GM19023 (cell line): Measurements from ENCODE around the gene RNASE9.
"Not testable (repeated sequence)": the region's sequence is repeated elsewhere in the genome, so short reads cannot be mapped to it uniquely, and the experiment has no call there.

Experiments
- ATAC-seq: cut with Tn5 transposase; IDR thresholded peaks from one replicate; pipeline ENCODE4 v1.9.1; 2021; ENCODE audit warnings: mild to moderate bottlenecking, moderate library complexity; ENCODE audit not compliant: unreplicated experiment

Gene RNASE9

GRCh38 chr14:20578325-20578724 is 17.5 kb upstream of the RNASE9 start:
- ATAC-seq, result no peak

- not testable (repeated sequence) for ATAC-seq
These were observed 11.6 kb upstream of the RNASE9 start for GRCh38 chr14:20572382-20572990.

- not testable (repeated sequence) for ATAC-seq
These were observed 9.9 kb upstream of the RNASE9 start for GRCh38 chr14:20570720-20571119.

GRCh38 chr14:20569865-20570264 is 9.0 kb upstream of the RNASE9 start:
- not testable (repeated sequence) for ATAC-seq

GRCh38 chr14:20569066-20569465 is 8.2 kb upstream of the RNASE9 start:
- ATAC-seq, result no peak

- ATAC-seq, result no peak
These were observed 7.5 kb upstream of the RNASE9 start for GRCh38 chr14:20568393-20568792.

- not testable (repeated sequence) for ATAC-seq
These were observed 6.4 kb upstream of the RNASE9 start for GRCh38 chr14:20567199-20567598.

- ATAC-seq, result no peak
These were observed 3.7 kb upstream of the RNASE9 start for GRCh38 chr14:20564501-20564997.

GRCh38 chr14:20563971-20564370 is 3.1 kb upstream of the RNASE9 start:
- ATAC-seq, result no peak

GRCh38 chr14:20559461-20559904 is 1.4 kb downstream of the RNASE9 start:
- no peak for ATAC-seq

GRCh38 chr14:20557212-20557542 is 3.7 kb downstream of the RNASE9 start:
- no peak for ATAC-seq

GRCh38 chr14:20556500-20557211 is 4.2 kb downstream of the RNASE9 start:
- ATAC-seq, result no peak

- no peak for ATAC-seq
These were observed 5.0 kb downstream of the RNASE9 start for GRCh38 chr14:20555845-20556244.

- ATAC-seq, result no peak
These were observed 7.8 kb downstream of the RNASE9 start for GRCh38 chr14:20553024-20553423.

- no peak for ATAC-seq
These were observed 9.2 kb downstream of the RNASE9 start for GRCh38 chr14:20551606-20552005.

GRCh38 chr14:20550926-20551325 is 9.9 kb downstream of the RNASE9 start:
- no peak for ATAC-seq

GRCh38 chr14:20548414-20549158 is 12.3 kb downstream of the RNASE9 start:
- no peak for ATAC-seq

- ATAC-seq, result no peak
These were observed 14.0 kb downstream of the RNASE9 start for GRCh38 chr14:20546877-20547276.

GRCh38 chr14:20539906-20540305 is 20.9 kb downstream of the RNASE9 start:
- ATAC-seq, result no peak

GRCh38 chr14:20530771-20531571 is 29.9 kb downstream of the RNASE9 start:
- no peak for ATAC-seq

- no peak for ATAC-seq
These were observed 31.0 kb downstream of the RNASE9 start for GRCh38 chr14:20529806-20530205.
